GM19238 (cell line): ENCODE results near the gene UBAC1.

Experiments
- DNase-seq: peaks from one replicate; pipeline ENCODE4 v3.0.0; 2011; ENCODE audit warnings: low spot score; ENCODE audit not compliant: insufficient read length

Gene UBAC1

GRCh38 chr9:135993765-135994500 is 32.8 kb upstream of the UBAC1 start:
- no peak for DNase-seq

DNA sequence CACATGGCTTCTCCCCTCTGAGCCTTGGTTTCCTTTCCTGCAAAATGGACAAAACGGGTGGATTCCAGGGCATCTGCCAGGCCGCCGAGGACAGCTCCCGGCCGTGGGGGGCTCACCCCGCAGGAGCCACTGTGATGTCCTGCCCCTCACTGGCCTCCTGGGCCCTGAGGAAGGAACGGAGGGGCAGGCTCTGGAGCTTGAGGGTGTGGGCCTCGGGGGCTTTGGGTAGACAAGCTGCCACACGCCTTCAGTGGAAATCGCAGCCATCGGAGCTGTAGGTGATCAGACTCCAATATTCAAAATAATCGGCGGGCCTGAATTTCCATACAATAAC is 32.2 kb upstream of the UBAC1 start:
- no peak for DNase-seq

- DNase-seq: peak; percentile 39
Measured at GRCh38 chr9:135992486-135993408, 31.6 kb upstream of the UBAC1 start.

- no peak for DNase-seq
Measured at GRCh38 chr9:135991771-135992170, 30.6 kb upstream of the UBAC1 start.

DNA sequence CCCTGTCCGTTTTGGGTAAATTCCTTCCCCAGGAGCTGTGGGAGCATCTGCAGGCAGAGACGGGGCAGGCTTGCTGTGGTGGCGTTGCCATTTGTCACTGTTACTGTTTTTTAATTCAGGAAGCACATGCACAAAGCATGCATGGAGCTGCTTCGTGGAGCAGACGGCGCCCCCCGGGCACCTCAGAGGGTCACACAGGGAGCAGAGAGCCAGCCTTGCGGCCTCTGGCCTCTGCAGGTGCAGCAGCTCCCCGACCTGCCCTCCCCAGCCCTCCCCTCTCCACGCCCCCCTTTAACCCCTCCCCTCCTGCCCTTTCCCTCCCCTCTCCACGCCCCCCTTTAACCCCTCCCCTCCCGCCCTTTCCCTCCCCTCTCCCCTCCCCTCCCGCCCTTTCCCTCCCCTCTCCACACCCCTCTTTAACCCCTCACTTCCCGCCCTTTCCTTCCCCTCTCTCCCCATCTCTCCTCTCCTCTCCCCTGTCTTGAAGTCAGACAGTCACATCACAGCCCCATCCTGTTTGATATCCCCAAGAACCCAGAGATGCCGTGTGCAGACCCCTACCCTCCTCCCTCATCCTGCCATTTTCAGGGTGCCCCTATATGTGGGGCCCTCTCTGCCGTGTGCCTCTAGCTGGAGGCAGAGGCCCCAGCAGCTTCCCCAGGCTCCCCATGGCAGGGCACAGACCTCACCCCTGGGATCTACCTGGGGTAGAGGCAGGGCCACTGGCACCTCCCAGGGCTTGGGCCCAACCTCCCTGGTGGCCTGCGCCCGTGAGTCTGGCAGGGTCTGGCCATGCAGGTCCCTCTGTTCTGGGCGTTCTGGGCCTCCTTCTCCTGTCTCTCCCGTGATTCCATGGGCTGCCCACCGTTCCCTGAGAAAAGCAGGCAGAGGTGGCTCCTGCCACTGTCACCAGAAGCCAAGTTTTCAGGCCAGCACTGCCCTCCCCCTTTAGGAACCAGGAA is 29.6 kb upstream of the UBAC1 start:
- DNase-seq: peak; percentile 42

DNA sequence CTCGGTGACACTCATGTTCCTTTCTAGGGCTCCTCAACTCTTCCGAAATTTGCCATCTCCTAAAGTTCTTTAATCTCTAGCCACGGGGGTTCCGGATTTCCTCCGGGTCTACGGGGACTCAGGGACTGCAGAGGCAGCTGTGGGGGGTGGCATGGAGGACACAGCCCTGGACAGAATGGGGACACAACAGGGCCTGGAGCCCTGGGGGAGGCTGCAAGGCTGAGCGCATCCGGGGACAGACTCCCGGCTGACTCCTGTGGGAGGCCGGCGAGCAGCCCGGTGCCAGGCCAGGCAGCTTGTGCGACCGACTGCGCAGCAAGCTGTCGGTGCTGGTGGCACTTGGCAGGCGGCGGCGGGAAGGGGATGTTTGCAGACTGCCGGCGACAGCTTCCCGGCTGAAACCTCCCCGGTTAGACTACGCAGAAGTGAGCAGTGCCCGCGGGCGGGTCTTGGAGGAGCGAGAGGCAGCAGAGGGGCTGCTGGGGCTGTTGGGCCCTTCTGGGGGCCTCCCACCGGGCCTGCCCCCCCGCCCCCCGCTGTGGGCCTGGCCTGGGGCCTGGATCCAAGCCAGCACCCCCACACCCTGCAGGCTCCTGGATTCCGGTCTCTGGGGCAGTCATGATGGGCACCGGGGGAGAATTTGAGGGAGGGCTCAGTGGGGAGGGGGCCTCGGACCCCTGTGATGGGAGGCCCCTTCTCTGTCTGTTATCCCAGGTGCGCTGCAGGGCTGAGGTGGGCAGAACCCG is 28.7 kb upstream of the UBAC1 start:
- no peak for DNase-seq

- no peak for DNase-seq
Measured at GRCh38 chr9:135989157-135989556, 28.0 kb upstream of the UBAC1 start.

- DNase-seq: no peak
Measured at GRCh38 chr9:135988493-135988892, 27.3 kb upstream of the UBAC1 start.

- DNase-seq: no peak
Measured at GRCh38 chr9:135987838-135988404, 26.7 kb upstream of the UBAC1 start.

DNA sequence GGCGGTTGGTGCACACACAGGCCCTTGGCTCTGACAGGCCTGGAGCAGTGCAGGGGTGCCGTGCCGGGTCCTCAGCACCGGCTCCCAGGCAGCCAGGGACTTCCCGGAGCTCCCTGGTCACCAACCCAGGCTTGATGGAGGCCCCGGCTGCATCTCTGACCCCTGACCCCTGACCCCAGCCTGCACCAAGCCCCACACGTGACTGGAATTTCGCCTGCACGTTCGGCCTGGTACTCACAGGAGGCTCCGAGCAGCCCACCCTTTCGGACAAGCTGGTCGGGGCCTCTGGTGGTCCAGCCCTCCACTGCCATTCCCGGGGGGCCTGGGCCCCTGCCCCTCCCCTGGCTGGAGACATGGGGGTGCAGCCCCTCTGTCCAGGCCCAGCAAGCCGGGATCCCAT is 25.4 kb upstream of the UBAC1 start:
- no peak for DNase-seq

DNA sequence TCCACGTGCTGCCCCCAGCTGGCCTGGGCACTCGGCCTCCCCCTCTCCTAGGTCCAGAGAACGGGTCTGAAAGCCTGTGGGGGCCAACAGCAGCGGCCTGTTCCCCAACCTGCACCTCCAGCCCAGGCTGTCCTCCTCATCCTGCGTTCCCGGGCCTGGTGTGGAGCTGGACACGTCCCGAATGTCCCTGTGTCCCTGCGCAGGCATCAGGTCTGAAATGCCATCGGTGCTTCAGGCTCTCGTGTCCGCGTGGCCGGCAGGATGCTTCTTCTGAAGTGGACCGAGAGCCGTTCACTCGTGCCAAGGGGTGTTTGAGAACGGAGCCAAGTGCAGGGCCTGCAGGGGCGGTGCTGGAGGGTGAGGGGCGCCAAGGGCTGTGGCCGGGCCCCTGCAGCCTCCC is 24.7 kb upstream of the UBAC1 start:
- no peak for DNase-seq

DNA sequence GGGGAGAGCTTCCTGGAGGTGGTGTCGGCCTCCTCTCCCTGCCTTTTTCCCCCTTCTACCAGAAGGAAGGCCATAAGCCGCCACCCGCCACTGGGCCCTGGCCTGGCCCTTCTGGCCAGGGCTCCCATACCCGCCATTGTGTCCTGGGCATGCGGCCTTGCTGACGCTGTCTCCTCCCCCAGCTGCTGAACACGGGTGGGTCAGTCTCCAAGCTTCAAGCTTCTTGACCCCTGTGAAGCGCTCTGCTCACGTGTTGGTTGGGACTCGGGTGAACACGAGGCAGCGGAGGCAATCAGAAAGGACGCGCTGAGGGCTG is 24.2 kb upstream of the UBAC1 start:
- DNase-seq: no peak

- DNase-seq: no peak
Measured at GRCh38 chr9:135984072-135984710, 23.0 kb upstream of the UBAC1 start.

- no peak for DNase-seq
Measured at GRCh38 chr9:135983208-135984071, 22.3 kb upstream of the UBAC1 start.

- no peak for DNase-seq
Measured at GRCh38 chr9:135982499-135983207, 21.5 kb upstream of the UBAC1 start.

GRCh38 chr9:135980926-135981630 is 19.9 kb upstream of the UBAC1 start:
- no peak for DNase-seq

GRCh38 chr9:135979547-135980166 is 18.5 kb upstream of the UBAC1 start:
- DNase-seq: no peak
